Raji (cell line): Measurements from ENCODE around the gene EIF2S1.

Experiments used
- POLR2A ChIP-seq: IDR thresholded peaks from 2 replicates; pipeline ENCODE4 v1.6.1; 2011; ENCODE audit warnings: low read depth, low read length, control low read depth; ENCODE audit not compliant: insufficient read depth

EIF2S1 gene

DNA sequence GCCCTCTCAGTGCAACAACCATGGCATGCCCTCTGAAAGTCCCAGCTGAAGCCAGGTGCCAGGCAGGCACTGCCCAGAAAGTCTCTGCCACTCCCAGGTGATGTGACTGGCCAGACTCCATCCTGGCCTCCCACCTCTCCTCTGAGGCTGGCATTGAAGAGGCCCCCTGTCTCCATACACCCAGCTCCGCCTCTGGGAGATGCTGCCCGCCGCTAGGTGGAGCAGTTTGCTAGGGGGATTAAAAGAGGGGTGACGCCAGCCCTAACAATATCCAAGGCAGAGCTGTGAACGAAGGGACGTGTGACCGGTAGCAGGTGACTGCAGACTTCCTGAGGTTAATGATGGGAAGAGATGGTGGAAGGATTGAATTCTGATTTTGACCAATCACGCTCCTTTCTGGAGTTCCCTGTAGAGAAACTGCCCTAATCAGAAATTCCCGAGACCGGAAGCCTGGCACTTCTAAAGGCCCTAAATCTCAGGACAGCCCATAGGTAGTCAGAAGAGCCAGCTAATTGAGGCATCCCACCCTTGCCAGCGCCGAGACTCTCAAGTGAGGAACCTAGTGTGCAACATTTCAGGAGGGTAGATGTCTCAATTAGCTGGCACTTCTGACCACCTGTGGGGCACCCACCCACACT, 60.1 kb downstream of the EIF2S1 start:
- TF ChIP-seq POLR2A = no peak

DNA sequence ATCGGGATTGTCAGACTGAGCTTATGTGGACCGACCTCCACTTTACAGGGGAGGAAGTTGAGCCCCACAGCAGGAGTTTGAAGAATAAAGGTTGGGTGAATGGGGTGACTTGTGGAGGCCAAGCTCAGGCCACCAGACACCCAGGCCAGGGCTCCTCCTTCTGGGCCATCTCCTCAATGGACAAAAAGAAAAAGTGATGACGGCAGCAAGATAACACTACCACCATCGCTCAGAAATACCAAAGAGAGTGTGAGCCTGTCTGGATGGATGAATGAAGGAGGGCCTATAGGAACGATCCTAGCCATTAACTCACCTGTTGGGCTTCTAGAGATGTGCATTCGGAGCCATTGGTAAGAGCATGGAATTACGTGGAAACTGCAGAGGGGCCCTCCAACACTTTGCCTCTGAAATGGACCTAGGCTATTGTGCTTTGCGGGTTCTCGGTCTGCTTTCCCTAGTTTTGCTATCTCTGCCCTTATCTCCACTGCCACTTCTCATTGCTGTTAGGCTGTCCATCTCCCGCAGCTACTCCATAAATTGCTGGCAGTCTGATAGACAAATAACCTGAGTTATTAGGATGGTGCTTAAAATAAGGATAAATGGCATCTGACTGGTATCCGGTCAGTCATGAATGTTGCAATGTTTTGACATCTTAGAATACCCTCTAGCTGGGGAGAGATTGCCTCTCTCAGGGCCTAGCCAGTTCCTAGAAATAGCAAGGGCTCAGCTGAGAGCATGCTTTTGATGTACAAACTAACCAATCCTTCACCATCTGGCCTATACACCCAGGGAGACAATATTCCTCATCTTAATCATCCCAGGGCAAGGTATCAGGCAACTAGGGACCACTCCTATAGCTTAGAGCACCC, 61.5 kb downstream of the EIF2S1 start:
- TF ChIP-seq POLR2A = no peak

DNA sequence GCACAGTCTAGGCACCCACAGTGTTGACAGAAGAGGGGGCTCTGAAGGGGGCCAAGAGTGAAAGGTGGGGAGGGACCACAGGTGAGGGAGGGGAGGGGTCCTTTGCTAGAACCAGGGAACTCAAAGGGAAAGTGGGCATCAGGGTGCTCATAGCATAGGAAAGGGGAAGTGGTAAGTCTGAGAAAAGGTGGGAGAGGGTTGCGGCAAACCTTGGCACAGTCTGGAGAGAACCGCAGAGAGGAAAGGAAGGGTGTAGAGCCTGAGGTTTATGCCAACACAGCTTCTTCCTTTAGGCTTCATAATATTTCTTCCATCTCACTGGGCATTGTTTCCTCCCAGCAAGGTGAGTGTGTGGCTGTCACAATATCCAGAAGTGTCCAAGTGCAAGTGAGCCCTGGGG, 63.3 kb downstream of the EIF2S1 start:
- TF ChIP-seq POLR2A = no peak

DNA sequence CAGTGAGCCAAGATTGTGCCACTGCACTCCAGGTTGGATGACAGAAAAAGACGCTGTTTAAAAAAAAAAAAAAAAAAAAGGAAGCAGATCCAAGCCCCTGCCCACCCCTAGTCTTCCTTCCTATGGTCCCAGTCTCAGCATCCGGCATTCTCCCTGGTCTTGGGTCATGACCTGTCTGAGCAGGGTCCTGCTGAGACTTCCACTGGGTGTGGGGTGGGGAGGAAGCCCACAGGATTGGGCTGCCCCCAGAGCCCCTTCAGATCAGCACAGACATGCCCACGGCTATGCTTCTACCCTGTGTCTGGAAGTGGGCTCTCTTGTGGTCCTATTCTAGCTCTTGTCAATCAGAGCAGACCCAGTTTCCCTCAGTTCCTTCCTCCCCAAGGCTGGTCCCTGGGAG, 64.4 kb downstream of the EIF2S1 start:
- no peak for TF ChIP-seq POLR2A

DNA sequence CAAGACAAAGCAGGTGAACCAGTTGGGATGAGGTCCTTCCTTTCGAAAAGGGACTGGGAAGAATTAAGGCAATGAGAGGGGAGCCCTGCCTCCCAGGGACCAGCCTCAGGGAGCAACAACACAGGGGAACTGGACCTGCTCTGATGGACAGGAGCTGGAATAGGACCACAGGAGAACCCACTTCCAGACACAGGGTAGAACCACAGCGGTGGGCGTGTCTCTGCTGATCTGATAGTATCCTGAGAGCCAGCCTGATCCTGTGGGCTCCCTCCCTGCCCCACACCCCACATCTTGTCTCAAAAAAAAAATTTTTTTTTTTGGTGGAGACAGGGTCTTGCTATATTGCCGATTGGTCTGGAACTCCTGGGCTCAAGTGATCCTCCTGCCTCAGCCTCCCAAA, 65.5 kb downstream of the EIF2S1 start:
- no peak for TF ChIP-seq POLR2A

DNA sequence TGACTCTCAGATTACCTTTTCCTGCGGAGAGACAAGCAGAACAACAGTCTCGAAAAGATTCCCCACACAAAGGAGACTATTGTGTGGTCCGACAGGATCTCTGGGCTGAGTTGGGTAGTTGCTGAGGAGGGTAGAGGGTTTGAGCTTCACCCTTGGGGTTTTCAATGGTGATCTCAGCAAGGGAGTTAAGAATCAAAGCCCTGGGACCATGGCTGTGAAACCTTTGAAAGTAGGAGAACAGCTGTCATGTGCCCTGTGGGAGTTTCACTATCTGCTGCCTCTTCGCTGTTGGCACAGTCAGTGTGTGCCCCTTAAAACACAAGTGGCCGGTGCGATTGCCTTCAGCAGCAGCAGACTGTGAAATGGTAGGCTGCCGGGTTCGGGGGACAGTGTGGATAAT, 66.0 kb downstream of the EIF2S1 start:
- TF ChIP-seq POLR2A = no peak

DNA sequence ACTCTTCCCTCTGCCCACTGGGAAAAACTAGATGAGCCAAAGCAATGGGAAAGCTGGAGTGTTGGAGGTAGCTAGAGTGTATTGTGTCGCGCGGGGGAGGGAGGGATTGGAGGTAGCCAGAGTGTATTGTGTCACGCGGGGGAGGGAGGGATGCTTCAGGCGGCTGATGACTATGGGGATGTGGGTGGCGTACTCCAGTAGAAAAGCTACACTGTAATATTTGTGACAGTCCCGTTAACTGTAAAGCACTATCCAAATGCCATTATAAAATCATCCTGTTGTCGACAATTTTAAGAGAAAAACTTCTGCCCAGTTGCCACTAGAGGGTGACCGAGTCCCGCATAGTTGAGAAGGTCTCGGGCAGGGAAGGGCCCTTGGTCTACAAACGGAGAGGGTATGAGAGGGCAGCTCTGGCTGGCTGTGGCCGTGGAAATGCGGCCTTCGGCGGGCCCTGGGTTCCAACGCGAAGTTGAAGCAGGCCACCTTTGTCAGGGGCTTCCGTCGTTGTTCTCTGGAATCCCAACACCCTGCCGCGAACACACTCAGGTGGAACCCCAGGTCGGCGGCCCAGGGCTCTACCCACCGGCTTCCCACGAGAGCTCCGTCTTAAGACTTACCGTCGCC, 67.0 kb downstream of the EIF2S1 start:
- no peak for TF ChIP-seq POLR2A

DNA sequence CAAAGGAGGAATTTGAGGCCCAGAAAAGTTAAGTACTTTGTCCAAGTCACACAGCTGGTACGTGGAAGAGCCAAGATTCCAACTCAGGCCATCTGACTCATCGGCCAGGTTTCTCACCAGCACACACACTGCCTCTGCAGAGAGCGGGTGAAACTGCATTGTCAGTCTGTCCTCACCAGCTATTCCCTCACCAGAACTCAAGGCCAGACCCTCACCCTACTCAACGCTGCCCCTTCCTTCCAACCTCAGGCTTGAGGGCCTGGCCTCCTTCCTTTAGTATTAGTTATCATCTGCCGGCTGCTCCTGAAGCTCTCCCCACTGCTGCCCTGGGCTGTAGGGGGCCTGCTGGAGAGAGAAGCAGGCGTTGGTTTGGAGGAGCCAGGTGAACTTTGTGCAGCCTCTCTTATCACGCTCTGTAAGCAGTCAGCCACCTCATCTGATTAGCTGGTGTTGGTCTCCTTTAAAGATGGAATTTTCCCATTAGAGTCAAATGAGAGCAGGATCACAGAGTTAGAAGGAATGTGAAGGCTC, 68.4 kb downstream of the EIF2S1 start:
- no peak for TF ChIP-seq POLR2A

DNA sequence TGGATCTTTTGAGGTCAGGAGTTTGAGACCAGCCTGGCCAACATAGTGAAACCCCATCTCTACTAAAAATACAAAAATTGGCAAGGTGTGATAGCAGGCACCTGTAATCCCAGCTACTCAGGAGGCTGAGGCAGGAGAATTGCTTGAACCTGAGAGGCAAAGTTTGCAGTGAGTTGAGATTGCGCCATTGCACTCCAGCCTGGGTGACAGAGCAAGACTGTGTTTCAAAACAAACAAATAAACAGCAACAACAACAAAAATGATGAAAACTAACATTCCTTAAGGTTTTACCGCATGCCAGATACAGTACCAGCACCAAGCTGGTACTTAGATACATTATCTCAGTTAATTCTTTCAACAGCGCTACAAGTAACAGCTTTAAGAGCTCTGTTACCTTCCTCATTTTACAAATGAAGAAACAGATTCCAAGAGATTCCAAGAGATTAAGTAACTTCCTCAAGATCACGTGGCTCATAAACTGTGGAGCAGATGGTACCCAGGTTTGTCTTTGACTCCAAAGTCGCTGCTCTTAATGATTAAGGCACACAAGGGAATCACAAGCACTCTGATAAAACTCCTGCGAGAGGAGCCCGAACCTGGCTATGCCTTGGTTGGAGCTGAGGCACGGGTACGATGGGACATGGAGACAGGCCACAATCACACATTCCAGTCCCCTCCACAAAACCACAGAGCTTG, 69.5 kb downstream of the EIF2S1 start:
- TF ChIP-seq POLR2A = no peak

DNA sequence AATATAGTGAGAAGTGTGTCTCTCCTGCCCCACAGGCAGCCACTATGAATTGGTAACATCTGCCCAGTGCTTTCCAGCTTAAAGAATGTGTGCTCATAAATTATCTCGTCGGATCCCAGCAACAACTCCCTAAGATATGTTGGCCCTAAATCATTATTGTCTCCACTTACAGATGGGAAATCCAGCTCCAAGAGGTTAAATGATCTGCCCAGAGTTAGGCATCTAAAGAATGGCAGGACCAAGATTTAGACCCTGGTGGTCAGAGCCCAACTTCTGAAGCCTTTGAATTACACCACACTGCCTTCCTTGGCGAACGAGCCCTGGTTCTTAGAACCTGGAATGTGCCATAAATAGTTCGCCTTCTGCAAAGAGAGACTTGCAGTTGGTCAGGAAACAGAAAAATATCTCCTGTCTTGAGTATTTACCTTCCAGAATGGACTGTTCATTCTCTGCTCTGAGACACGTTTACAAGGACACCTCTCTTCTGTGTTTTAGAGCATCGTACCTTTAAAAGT, 72.0 kb downstream of the EIF2S1 start:
- no peak for TF ChIP-seq POLR2A

DNA sequence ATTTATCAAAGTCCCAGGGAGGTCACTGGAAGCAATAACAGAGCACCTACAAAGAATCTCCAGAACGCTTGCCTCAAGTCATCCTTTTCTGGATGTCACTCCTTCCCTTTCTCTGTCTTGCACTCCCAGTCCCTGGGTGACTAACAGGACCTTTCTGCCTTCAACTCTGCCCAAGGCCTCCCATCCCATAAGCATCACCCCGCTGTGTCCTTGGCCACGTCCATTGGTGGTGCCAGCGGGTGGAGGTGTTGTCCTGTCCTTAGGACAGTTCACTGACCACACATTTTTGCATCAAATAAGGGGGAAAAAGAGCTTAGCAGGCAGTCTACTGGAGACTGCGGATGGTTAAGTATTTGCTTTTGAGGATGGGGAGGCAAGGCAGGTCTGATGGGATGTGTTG, 75.5 kb downstream of the EIF2S1 start:
- no peak for TF ChIP-seq POLR2A
